ENCODE data around the gene TPX2.

GRCh38 chr20:31797364-31797763 lies 58.3 kb downstream of the TPX2 start:
- TF ChIP-seq POLR2A (IDR thresholded peaks at IDR 0.05) = no peak
- TF ChIP-seq CTCF (IDR thresholded peaks at IDR 0.05) = no peak
